Measurements from ENCODE around the gene DHCR24.
"Not testable (repeated sequence)": the region's sequence is repeated elsewhere in the genome, so short reads cannot be mapped to it uniquely, and the experiment has no call there.

- TF ChIP-seq MAFK (IDR thresholded peaks at IDR 0.05; ENCODE audit: partially characterized antibody); CTCF (IDR thresholded peaks at IDR 0.05); RFX5 (IDR thresholded peaks at IDR 0.05); POLR2A (IDR thresholded peaks at IDR 0.05; ENCODE audit: low read length); FOSL2 (IDR thresholded peaks at IDR 0.05); FOSL2 (CRISPR knock-in tag; IDR thresholded peaks at IDR 0.05); RAD21 (conservative IDR thresholded peaks at IDR 0.05 in 1 of 2, IDR thresholded peaks at IDR 0.05 in 1 of 2); SMC3 (IDR thresholded peaks at IDR 0.05); EHF (CRISPR knock-in tag; IDR thresholded peaks at IDR 0.05); MAX (IDR thresholded peaks at IDR 0.05); RCOR1 (IDR thresholded peaks at IDR 0.05; ENCODE audit: low read depth, low read length): not testable (repeated sequence)
Observed at GRCh38 chr1:54934081-54934480, 47.1 kb upstream of the DHCR24 start.

Data from A549 (cell line).